GM20000 (cell line): ENCODE data around the gene C14orf93.

ENCODE experiments used
- DNase-seq: peaks from one replicate; pipeline ENCODE4 v3.0.0; 2012; ENCODE audit warnings: low spot score
- TF ChIP-seq, protein P1 (sequence below): IDR thresholded peaks from 2 replicates; pipeline ENCODE4 v1.5.1; 2012; ENCODE audit warnings: mild to moderate bottlenecking, control low read depth; ENCODE audit errors: extremely low read depth, missing control alignments

Gene C14orf93

GRCh38 chr14:22981090-22981875 is 28.7 kb downstream of the C14orf93 start:
- peak; percentile 52 for DNase-seq
- TF ChIP-seq, protein P1, sequence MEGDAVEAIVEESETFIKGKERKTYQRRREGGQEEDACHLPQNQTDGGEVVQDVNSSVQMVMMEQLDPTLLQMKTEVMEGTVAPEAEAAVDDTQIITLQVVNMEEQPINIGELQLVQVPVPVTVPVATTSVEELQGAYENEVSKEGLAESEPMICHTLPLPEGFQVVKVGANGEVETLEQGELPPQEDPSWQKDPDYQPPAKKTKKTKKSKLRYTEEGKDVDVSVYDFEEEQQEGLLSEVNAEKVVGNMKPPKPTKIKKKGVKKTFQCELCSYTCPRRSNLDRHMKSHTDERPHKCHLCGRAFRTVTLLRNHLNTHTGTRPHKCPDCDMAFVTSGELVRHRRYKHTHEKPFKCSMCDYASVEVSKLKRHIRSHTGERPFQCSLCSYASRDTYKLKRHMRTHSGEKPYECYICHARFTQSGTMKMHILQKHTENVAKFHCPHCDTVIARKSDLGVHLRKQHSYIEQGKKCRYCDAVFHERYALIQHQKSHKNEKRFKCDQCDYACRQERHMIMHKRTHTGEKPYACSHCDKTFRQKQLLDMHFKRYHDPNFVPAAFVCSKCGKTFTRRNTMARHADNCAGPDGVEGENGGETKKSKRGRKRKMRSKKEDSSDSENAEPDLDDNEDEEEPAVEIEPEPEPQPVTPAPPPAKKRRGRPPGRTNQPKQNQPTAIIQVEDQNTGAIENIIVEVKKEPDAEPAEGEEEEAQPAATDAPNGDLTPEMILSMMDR = no peak

DNA sequence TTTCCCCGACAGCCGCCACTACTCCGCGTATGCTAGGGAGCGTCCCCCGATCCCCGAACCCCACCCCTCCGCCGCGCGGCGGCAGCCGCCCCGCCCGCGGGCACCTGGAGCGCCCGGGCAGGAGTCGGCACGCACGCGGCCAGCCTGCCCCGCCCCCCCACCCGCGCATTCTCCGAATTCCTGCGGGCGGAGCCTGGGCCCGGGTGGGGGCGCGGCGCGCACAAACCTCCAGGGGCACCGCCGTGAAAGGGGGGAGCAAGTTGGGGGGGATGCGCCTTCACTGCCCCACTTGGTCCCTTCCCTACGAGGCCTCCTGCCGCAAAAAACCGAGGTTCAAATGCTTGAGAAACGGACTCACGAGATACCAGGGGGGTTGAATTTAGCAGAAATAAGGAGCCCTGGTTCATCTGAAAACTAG is 29.3 kb downstream of the C14orf93 start:
- DNase-seq = no peak
- TF ChIP-seq, protein P1 = no peak

GRCh38 chr14:22979748-22980392 is 30.1 kb downstream of the C14orf93 start:
- TF ChIP-seq, protein P1 = no peak
- DNase-seq = no peak

GRCh38 chr14:22978981-22979671 is 30.8 kb downstream of the C14orf93 start:
- DNase-seq = no peak
- TF ChIP-seq, protein P1 = no peak

DNA sequence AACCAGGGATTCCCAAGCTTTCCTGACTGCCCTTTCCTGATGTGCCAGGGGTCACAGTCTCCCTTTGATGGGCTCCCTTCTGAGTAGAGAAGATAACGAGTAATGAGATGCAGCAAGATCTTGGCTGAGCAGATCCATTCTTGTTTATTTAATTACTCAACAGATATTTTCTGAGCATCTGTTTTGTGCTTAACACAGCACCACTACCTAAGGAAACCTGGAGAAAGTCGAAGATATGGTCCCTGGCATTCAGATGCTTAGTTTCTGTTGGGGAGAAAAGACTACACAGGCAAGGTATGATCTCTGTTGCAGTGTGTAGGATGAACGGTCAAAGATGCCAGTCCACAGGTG is 31.5 kb downstream of the C14orf93 start:
- TF ChIP-seq, protein P1 = no peak
- no peak for DNase-seq

- TF ChIP-seq, protein P1 = no peak
- no peak for DNase-seq
Measured at GRCh38 chr14:22977684-22978486, 32.1 kb downstream of the C14orf93 start.
